ENCODE data around the gene TMEM151B. TPM values are rescaled to one million over a fixed set of nuclear protein-coding genes. Genes with fewer than 3 reads are reported as not detected.

The TMEM151B gene
- total and polyA plus RNA-seq, 9 of the 15 experiments (the other 6 are each of a cell fraction or from before 2014, with no cell fraction given), result not detected

GRCh38 chr6:44237813-44238433 is 32.3 kb upstream of the TMEM151B start (continued):
- TF ChIP-seq MAFF (IDR thresholded peaks at IDR 0.05; ENCODE audit: low read length) (no peak), ZNF12 (CRISPR knock-in tag; IDR thresholded peaks at IDR 0.05) (peak; percentile 78; the same call in 1 of the 2 replicates), STAG1 (CRISPR knock-in tag; IDR thresholded peaks at IDR 0.05; ENCODE audit: borderline replicate concordance) (no peak), CHD4 (IDR thresholded peaks at IDR 0.05; ENCODE audit: insufficient read depth, insufficient replicate concordance, low read depth, low read length, poor library complexity, severe bottlenecking) (no peak), PHF8 (IDR thresholded peaks at IDR 0.05; ENCODE audit: borderline replicate concordance, low read length) (peak; percentile 70; the same call in 1 of the 2 replicates), NFYB (IDR thresholded peaks at IDR 0.05; ENCODE audit: extremely low read depth, insufficient read length) (no peak), SMC3 (conservative IDR thresholded peaks at IDR 0.05; ENCODE audit: insufficient read depth, low read depth, low read length) (peak; percentile 87), RBM34 (IDR thresholded peaks at IDR 0.05; ENCODE audit: borderline replicate concordance, insufficient read depth, low read length) (no peak), ZNF639 (CRISPR knock-in tag; conservative IDR thresholded peaks at IDR 0.05 in 1 of 2, IDR thresholded peaks at IDR 0.05 in 1 of 2) (no peak), ZNF561 (CRISPR knock-in tag; conservative IDR thresholded peaks at IDR 0.05) (no peak), ZNF232 (CRISPR knock-in tag; IDR thresholded peaks at IDR 0.05) (0 out of 2 replicates have a peak, but pooled peaks have one; percentile 63), NEUROD1 (IDR thresholded peaks at IDR 0.05; ENCODE audit: borderline replicate concordance, low read depth, low read length, partially characterized antibody) (peak; percentile 65), TCF7L2 (IDR thresholded peaks at IDR 0.05; ENCODE audit: low read depth, low read length) (no peak), TSC22D4 (tag; IDR thresholded peaks at IDR 0.05) (no peak), EGR1 (conservative IDR thresholded peaks at IDR 0.05) (peak; percentile 38; the same call in 1 of the 2 replicates), CEBPZ (IDR thresholded peaks at IDR 0.05; ENCODE audit: borderline replicate concordance, low read depth, low read length) (no peak), ASH1L (IDR thresholded peaks at IDR 0.05; ENCODE audit: borderline replicate concordance, low read depth, partially characterized antibody) (no peak), FOXA3 (CRISPR knock-in tag; conservative IDR thresholded peaks at IDR 0.05 in 1 of 2, IDR thresholded peaks at IDR 0.05 in 1 of 2) (no peak), RBM39 (optimal IDR thresholded peaks at IDR 0.05; ENCODE audit: low read depth, low read length) (no peak), RNF219 (CRISPR knock-in tag; IDR thresholded peaks at IDR 0.05) (no peak)

All from K562 (cell line).